Measurements from ENCODE around the gene LRFN2.

DNA sequence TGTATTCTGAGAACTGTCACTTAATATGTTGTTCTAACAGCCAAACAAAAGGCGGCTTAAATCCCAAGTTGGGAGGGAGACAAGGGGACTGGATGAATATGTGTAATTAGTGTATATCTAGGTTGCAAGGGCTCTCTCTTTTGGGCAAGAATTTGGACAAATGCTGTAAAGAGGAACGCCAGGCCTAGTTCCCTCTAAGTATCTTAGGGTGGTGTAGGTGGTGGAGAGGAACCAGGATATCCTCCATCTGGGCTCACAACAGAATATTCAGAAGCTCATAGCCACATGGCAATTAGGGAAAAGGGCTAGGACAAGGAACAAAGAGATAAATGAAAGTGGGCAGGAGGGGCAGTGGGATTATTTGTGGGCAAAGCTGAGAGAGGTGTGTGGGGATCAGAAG is 149.5 kb downstream of the LRFN2 start:
- TF ChIP-seq, protein P1, sequence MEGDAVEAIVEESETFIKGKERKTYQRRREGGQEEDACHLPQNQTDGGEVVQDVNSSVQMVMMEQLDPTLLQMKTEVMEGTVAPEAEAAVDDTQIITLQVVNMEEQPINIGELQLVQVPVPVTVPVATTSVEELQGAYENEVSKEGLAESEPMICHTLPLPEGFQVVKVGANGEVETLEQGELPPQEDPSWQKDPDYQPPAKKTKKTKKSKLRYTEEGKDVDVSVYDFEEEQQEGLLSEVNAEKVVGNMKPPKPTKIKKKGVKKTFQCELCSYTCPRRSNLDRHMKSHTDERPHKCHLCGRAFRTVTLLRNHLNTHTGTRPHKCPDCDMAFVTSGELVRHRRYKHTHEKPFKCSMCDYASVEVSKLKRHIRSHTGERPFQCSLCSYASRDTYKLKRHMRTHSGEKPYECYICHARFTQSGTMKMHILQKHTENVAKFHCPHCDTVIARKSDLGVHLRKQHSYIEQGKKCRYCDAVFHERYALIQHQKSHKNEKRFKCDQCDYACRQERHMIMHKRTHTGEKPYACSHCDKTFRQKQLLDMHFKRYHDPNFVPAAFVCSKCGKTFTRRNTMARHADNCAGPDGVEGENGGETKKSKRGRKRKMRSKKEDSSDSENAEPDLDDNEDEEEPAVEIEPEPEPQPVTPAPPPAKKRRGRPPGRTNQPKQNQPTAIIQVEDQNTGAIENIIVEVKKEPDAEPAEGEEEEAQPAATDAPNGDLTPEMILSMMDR (IDR thresholded peaks at IDR 0.05), result no peak
- TF ChIP-seq POLR2A (IDR thresholded peaks at IDR 0.05), result no peak
